Esophagus squamous epithelium (tissue), 4 donors: ENCODE data around the gene TBPL1.

ENCODE experiments used
- POLR2A ChIP-seq, 4 donors: fragments of 450-650 bp; IDR thresholded peaks; one replicate each; pipeline ENCODE4 v1.6.1; 2017; ENCODE audit warnings: antibody characterized with exemption in 4 of 4, mild to moderate bottlenecking in 4 of 4, moderate library complexity in 3 of 4
- TF ChIP-seq, protein P1 (sequence below), 6 experiments: fragments of 450-650 bp in 4 of 6; fragments of 200-600 bp in 2 of 6; sonication (generic) in 2 of 6; IDR thresholded peaks; one replicate each; pipeline ENCODE4 v1.5.1; 2016 to 2019; ENCODE audit warnings: antibody characterized with exemption in 6 of 6, mild to moderate bottlenecking in 4 of 6, moderate library complexity in 4 of 6

DNA sequence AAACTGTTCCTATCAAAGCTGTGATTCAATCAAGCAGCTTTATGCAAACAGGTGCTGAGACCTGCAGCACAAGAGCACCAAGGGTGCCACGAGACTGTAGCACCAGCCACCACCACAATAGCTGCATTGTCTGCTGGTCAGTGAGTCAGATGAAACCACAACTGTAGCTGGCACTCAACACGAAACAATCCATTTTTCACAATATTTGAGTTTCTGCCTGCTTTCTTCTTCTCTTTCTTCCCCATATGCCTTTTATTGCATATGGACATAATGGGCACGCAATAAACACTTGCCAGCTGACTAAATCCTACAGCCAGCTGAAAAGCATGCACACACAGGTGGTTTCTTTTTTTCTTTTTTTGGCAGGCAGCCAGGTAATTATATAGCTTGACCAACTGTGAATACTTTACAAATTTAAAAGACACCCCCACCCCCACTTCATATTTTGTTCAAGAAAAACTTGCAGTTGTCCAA is 82.8 kb downstream of the TBPL1 start:
- no peak for TF ChIP-seq POLR2A (IDR thresholded peaks at IDR 0.05)
- TF ChIP-seq, protein P1, sequence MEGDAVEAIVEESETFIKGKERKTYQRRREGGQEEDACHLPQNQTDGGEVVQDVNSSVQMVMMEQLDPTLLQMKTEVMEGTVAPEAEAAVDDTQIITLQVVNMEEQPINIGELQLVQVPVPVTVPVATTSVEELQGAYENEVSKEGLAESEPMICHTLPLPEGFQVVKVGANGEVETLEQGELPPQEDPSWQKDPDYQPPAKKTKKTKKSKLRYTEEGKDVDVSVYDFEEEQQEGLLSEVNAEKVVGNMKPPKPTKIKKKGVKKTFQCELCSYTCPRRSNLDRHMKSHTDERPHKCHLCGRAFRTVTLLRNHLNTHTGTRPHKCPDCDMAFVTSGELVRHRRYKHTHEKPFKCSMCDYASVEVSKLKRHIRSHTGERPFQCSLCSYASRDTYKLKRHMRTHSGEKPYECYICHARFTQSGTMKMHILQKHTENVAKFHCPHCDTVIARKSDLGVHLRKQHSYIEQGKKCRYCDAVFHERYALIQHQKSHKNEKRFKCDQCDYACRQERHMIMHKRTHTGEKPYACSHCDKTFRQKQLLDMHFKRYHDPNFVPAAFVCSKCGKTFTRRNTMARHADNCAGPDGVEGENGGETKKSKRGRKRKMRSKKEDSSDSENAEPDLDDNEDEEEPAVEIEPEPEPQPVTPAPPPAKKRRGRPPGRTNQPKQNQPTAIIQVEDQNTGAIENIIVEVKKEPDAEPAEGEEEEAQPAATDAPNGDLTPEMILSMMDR (IDR thresholded peaks at IDR 0.05): no peak
